Liver (tissue), 9 donors: Measurements from ENCODE around the gene ILDR1. TPM values are rescaled to one million over a fixed set of nuclear protein-coding genes. Genes with fewer than 3 reads are reported as not detected.

Source experiments
- DNase-seq: peaks from one replicate; pipeline ENCODE4 v3.0.0-alpha.2; 2017; ENCODE audit warnings: low spot score
- H3K27ac ChIP-seq, 2 donors: one replicate each; pipeline ENCODE4 v1.7.0; 2013; ENCODE audit warnings: inconsistent platforms in 2 of 2, low read length in 2 of 2, control low read depth in 1 of 2, low read depth in 1 of 2, mild to moderate bottlenecking in 1 of 2
- H3K27me3 ChIP-seq, 4 donors: one replicate each; pipeline versions ENCODE4 v1.6.1 to v1.7.0; 2013; ENCODE audit warnings: low read length in 3 of 4, inconsistent platforms in 1 of 4, mild to moderate bottlenecking in 1 of 4, moderate library complexity in 1 of 4; ENCODE audit not compliant: control insufficient read depth in 4 of 4, insufficient read depth in 4 of 4
- H3K36me3 ChIP-seq, 4 donors: one replicate each; pipeline versions ENCODE4 v1.6.1 to v1.7.0; 2013; ENCODE audit warnings: low read length in 3 of 4, mild to moderate bottlenecking in 3 of 4, low read depth in 1 of 4, moderate library complexity in 1 of 4; ENCODE audit not compliant: control insufficient read depth in 4 of 4, insufficient read depth in 3 of 4
- H3K4me1 ChIP-seq, 4 donors: one replicate each; pipeline versions ENCODE4 v1.6.1 to v1.7.0; 2013; ENCODE audit warnings: low read length in 3 of 4, mild to moderate bottlenecking in 3 of 4, moderate library complexity in 1 of 4; ENCODE audit not compliant: control insufficient read depth in 4 of 4, insufficient read depth in 4 of 4
- H3K4me3 ChIP-seq, 3 donors: one replicate each; pipeline versions ENCODE4 v1.6.1 to v1.7.0; 2013; ENCODE audit warnings: low read length in 3 of 3, control low read depth in 1 of 3, low read depth in 1 of 3, mild to moderate bottlenecking in 1 of 3
- H3K9ac ChIP-seq, 2 donors: one replicate each; pipeline ENCODE4 v1.7.0; 2013; ENCODE audit warnings: low read length in 2 of 2, mild to moderate bottlenecking in 2 of 2, moderate library complexity in 2 of 2, control low read depth in 1 of 2, low read depth in 1 of 2
- H3K9me3 ChIP-seq, 4 donors: one replicate each; pipeline versions ENCODE4 v1.6.1 to v1.7.0; 2013; ENCODE audit warnings: low read length in 3 of 4; ENCODE audit not compliant: control insufficient read depth in 4 of 4
- ATF3 ChIP-seq: IDR thresholded peaks from 2 replicates; pipeline ENCODE4 v1.6.1; 2016; ENCODE audit warnings: antibody characterized with exemption
- CTCF ChIP-seq: fragments of 150-350 bp; IDR thresholded peaks from 2 replicates; pipeline ENCODE4 v1.5.1; 2017; ENCODE audit warnings: improper control_type of control experiment, low read depth, low read length; ENCODE audit not compliant: missing input control
- EGR1 ChIP-seq, 2 donors: IDR thresholded peaks; 2 replicates each; pipeline ENCODE4 v1.6.1; 2016 to 2018; ENCODE audit warnings: antibody characterized with exemption in 2 of 2, low read depth in 2 of 2
- FOXA2 ChIP-seq: IDR thresholded peaks from 2 replicates; pipeline ENCODE4 v1.6.1; 2016; ENCODE audit warnings: antibody characterized with exemption
- GABPA ChIP-seq, 2 donors: IDR thresholded peaks in 1 of 2; conservative IDR thresholded peaks in 1 of 2; 2 replicates each; pipeline ENCODE4 v1.6.1; 2016; ENCODE audit warnings: antibody characterized with exemption in 2 of 2, mild to moderate bottlenecking in 1 of 2, moderate library complexity in 1 of 2
- HNF4A ChIP-seq, 2 donors: conservative IDR thresholded peaks; 2 replicates each; pipeline ENCODE4 v1.6.1; 2016; ENCODE audit warnings: antibody characterized with exemption in 2 of 2, mild to moderate bottlenecking in 2 of 2
- HNF4G ChIP-seq: IDR thresholded peaks from 2 replicates; pipeline ENCODE4 v1.6.1; 2016; ENCODE audit warnings: antibody characterized with exemption
- JUND ChIP-seq, 2 donors: IDR thresholded peaks; 2 replicates each; pipeline ENCODE4 v1.6.1; 2016; ENCODE audit warnings: antibody characterized with exemption in 2 of 2
- NR2F2 ChIP-seq: IDR thresholded peaks from 2 replicates; pipeline ENCODE4 v1.6.1; 2016; ENCODE audit warnings: antibody characterized with exemption
- RAD21 ChIP-seq, 2 donors: IDR thresholded peaks; 2 replicates each; pipeline ENCODE4 v1.6.1; 2016; ENCODE audit warnings: antibody characterized with exemption in 2 of 2, mild to moderate bottlenecking in 2 of 2
- SP1 ChIP-seq: IDR thresholded peaks from 2 replicates; pipeline ENCODE4 v1.6.1; 2018; ENCODE audit warnings: antibody characterized with exemption, mild to moderate bottlenecking
- TAF1 ChIP-seq: conservative IDR thresholded peaks from 2 replicates; pipeline ENCODE4 v1.6.1; 2016; ENCODE audit warnings: antibody characterized with exemption, mild to moderate bottlenecking
- WGBS: extraction: QIAGEN DNeasy Blood & Tissue Kit; methylation state at CpG from one replicate; pipeline ENCODE4 v1.1.7; 2013; 5-methylcytosine and 5-hydroxymethylcytosine counted together
- polyA plus RNA-seq, 2 donors: library from polyadenylated mRNA; stranded (reverse) in 1 of 2; unstranded in 1 of 2; fragments of 200-250 nt in 1 of 2; fragments of >200 nt in 1 of 2; fragmentation: Nextera tagmentation in 1 of 2; extraction: Ambion mirVana in 1 of 2; gene quantifications; one replicate each; pipeline versions ENCODE4 v1.2.1 to v1.2.3, GENCODE V29; 2013 to 2015
- total RNA-seq, 2 donors: library from RNA; depleted of rRNA; stranded (reverse); fragments of >200 nt; gene quantifications; one replicate each; pipeline ENCODE4 v1.2.3, GENCODE V29; 2014
- TF ChIP-seq, protein P1 (sequence below): IDR thresholded peaks from 2 replicates; pipeline ENCODE4 v1.6.1; 2016; ENCODE audit warnings: antibody characterized with exemption, mild to moderate bottlenecking
- TF ChIP-seq, protein P2 (sequence below): IDR thresholded peaks from 2 replicates; pipeline ENCODE4 v1.6.1; 2016; ENCODE audit warnings: antibody characterized with exemption
- donor health status: healthy.
- donor health status: healthy.
- donor health status: healthy.
- donor health status: healthy.
- donor health status: healthy.

ILDR1 gene
- total and polyA plus RNA-seq, 4 donors = 0.07 to 1.7 (median 0.19) TPM

DNA sequence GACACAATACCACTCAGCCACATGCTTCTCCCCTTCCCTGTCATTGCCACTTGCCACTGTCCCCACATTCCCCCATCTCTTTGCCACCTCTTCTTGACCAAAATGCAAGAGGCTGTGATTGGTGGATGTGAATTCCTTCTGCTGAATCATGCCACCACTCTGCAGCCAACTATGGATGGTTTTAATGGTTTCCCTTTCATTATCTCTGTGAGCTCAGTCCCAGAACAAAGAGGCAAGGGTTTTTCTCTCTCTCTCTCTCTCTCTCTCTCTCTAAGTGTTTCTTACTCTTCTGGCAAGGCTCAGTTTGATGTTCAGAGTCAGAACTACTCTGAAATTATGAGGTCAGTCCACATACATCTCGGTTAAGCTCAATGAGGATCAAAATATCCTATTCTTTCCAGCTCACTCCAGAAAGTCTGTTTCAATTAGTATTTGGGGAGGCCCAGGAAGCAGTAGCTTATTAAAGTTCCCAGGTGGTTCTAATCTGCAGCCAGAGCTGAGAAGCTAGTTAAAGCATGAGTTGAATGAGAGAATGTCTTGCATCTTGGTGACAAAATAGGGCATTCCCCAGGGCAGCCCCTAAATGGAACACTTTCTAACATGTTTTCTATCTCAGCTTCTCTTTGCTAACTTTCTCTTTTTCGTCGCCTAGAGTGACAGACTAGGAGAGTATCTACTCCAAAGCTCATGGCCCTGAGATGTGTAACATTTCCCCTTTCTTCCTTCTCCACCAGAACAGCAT, 8.5 kb upstream of the ILDR1 start (continued):
- no peak for TF ChIP-seq TAF1
- TF ChIP-seq GABPA (IDR thresholded peaks at IDR 0.05 in 1 of 2, conservative IDR thresholded peaks at IDR 0.05 in 1 of 2) = no peak
- TF ChIP-seq ATF3 = no peak
- TF ChIP-seq RAD21 (IDR thresholded peaks at IDR 0.05) = no peak
- no peak for TF ChIP-seq HNF4G

DNA sequence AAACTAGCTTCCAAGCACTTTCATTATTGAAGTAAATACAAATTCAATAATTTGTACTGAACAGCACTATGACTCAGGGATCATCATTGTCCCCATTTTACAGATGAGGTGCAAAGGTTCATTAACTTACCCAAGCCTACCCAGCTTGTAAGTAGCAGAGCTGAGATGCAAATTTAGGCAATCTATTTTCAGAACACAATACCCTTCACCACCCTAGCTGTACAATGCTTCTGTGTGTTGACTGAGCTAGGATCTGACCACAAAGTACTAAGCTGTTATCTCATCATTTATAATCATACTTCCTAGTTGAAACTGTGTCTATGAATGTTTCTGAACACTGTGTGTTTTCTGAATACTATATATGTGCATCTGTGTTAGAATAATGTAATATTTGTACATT, 3.2 kb upstream of the ILDR1 start:
- Histone ChIP-seq H3K27me3 (no peaks in the 10 kb centered on the region), H3K4me1 (peaks cover 0 to 7% (median 2%) of the 10 kb centered on the region in 4 donors), H3K27ac (no peak overlapping the region), H3K9me3 (no peaks in the 10 kb centered on the region), H3K4me3 (no peak overlapping the region), H3K36me3 (no peaks in the 10 kb centered on the region), H3K9ac (no peak overlapping the region)
- no peak for DNase-seq
- TF ChIP-seq NR2F2 (no peak), CTCF (no peak), JUND (IDR thresholded peaks at IDR 0.05) (no peak), EGR1 (IDR thresholded peaks at IDR 0.05; ENCODE audit: low read depth in 2 of 2) (no peak), SP1 (no peak), HNF4A (conservative IDR thresholded peaks at IDR 0.05) (no peak), FOXA2 (no peak)
- TF ChIP-seq, protein P1, sequence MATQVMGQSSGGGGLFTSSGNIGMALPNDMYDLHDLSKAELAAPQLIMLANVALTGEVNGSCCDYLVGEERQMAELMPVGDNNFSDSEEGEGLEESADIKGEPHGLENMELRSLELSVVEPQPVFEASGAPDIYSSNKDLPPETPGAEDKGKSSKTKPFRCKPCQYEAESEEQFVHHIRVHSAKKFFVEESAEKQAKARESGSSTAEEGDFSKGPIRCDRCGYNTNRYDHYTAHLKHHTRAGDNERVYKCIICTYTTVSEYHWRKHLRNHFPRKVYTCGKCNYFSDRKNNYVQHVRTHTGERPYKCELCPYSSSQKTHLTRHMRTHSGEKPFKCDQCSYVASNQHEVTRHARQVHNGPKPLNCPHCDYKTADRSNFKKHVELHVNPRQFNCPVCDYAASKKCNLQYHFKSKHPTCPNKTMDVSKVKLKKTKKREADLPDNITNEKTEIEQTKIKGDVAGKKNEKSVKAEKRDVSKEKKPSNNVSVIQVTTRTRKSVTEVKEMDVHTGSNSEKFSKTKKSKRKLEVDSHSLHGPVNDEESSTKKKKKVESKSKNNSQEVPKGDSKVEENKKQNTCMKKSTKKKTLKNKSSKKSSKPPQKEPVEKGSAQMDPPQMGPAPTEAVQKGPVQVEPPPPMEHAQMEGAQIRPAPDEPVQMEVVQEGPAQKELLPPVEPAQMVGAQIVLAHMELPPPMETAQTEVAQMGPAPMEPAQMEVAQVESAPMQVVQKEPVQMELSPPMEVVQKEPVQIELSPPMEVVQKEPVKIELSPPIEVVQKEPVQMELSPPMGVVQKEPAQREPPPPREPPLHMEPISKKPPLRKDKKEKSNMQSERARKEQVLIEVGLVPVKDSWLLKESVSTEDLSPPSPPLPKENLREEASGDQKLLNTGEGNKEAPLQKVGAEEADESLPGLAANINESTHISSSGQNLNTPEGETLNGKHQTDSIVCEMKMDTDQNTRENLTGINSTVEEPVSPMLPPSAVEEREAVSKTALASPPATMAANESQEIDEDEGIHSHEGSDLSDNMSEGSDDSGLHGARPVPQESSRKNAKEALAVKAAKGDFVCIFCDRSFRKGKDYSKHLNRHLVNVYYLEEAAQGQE = no peak

DNA sequence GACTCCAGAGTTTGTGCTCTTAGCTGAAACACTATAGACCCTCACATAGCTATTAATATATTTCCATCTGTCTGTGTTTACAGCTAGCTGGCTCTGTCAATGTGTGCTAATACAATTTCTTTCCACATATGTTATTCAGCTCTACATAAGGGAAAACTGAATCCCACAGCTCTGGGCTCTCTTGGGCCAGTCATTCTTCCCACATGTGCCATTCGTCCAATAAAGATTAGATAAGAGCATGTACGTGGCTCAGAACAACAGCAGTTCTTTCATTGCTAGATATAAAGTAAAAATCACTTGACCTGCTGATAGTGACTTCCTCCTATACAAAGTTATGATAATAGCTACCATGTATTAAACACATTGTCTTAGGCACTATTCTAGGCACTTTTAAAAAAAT, 2.8 kb upstream of the ILDR1 start:
- 57% methylated on average over 2 of the region's 2 CpGs for WGBS
- Histone ChIP-seq H3K36me3 (no peaks in the 10 kb centered on the region), H3K9ac (no peak overlapping the region), H3K4me1 (peaks cover 0 to 7% (median 2%) of the 10 kb centered on the region in 4 donors), H3K9me3 (no peaks in the 10 kb centered on the region), H3K27ac (no peak overlapping the region), H3K4me3 (no peak overlapping the region), H3K27me3 (no peaks in the 10 kb centered on the region)
- DNase-seq = no peak
- TF ChIP-seq, protein P2, sequence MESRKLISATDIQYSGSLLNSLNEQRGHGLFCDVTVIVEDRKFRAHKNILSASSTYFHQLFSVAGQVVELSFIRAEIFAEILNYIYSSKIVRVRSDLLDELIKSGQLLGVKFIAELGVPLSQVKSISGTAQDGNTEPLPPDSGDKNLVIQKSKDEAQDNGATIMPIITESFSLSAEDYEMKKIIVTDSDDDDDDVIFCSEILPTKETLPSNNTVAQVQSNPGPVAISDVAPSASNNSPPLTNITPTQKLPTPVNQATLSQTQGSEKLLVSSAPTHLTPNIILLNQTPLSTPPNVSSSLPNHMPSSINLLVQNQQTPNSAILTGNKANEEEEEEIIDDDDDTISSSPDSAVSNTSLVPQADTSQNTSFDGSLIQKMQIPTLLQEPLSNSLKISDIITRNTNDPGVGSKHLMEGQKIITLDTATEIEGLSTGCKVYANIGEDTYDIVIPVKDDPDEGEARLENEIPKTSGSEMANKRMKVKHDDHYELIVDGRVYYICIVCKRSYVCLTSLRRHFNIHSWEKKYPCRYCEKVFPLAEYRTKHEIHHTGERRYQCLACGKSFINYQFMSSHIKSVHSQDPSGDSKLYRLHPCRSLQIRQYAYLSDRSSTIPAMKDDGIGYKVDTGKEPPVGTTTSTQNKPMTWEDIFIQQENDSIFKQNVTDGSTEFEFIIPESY = no peak
- TF ChIP-seq ATF3 (no peak), NR2F2 (no peak), GABPA (IDR thresholded peaks at IDR 0.05 in 1 of 2, conservative IDR thresholded peaks at IDR 0.05 in 1 of 2) (no peak), CTCF (no peak)
- TF ChIP-seq, protein P1 = no peak
